Measurements from ENCODE around the gene P4HTM.

Gene P4HTM

DNA sequence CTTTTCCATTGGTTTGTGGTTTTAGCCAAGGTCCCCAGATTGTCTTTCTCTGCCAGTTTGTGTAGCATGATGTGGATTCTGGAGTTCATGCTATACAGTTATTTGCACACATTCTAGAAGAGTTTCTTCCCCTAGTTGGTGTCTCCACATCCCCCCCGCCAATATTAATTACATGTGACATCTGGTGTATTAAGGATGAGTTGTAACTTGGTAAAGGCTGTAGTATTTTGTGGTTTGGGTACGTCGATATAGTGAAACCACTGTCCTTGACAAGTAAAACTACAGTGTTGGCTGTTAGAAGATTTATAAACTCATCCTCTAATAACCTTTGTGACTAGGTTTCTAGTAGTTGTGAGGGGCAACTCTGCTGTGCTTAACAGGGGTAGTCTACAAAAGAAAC lies 23.7 kb upstream of the P4HTM start:
- Histone ChIP-seq H3K9me3 (ENCODE audit: insufficient read depth, low read depth, low read length) (no peaks in the 10 kb centered on the region), H3K79me2 (ENCODE audit: insufficient read depth, low read length) (no peaks in the 10 kb centered on the region), H3F3A (ENCODE audit: low read depth) (no peaks in the 10 kb centered on the region), H3K4me3 (ENCODE audit: low read length, poor library complexity, severe bottlenecking) (no peak overlapping the region), H3K27me3 (ENCODE audit: insufficient read depth, low read length, poor library complexity, severe bottlenecking) (no peaks in the 10 kb centered on the region), H4K20me1 (ENCODE audit: insufficient read depth, low read length, poor library complexity, severe bottlenecking) (no peaks in the 10 kb centered on the region), H3K36me3 (ENCODE audit: insufficient read depth, low read length) (peaks cover 68% of the 10 kb centered on the region; the same call in 1 of the 2 replicates), H2AFZ (ENCODE audit: low read length) (no peak overlapping the region), H3K9ac (ENCODE audit: low read depth, low read length, poor library complexity, severe bottlenecking) (no peak overlapping the region), H3K9me2 (replicated peaks; ENCODE audit: low read depth, low read length) (no peaks in the 10 kb centered on the region), H3K4me2 (ENCODE audit: low read depth, low read length, poor library complexity, severe bottlenecking) (no peak overlapping the region), H3K4me1 (ENCODE audit: insufficient read depth, low read length, poor library complexity, severe bottlenecking) (no peaks in the 10 kb centered on the region)
- TF ChIP-seq, protein P1, sequence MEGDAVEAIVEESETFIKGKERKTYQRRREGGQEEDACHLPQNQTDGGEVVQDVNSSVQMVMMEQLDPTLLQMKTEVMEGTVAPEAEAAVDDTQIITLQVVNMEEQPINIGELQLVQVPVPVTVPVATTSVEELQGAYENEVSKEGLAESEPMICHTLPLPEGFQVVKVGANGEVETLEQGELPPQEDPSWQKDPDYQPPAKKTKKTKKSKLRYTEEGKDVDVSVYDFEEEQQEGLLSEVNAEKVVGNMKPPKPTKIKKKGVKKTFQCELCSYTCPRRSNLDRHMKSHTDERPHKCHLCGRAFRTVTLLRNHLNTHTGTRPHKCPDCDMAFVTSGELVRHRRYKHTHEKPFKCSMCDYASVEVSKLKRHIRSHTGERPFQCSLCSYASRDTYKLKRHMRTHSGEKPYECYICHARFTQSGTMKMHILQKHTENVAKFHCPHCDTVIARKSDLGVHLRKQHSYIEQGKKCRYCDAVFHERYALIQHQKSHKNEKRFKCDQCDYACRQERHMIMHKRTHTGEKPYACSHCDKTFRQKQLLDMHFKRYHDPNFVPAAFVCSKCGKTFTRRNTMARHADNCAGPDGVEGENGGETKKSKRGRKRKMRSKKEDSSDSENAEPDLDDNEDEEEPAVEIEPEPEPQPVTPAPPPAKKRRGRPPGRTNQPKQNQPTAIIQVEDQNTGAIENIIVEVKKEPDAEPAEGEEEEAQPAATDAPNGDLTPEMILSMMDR (conservative IDR thresholded peaks at IDR 0.05; ENCODE audit: low read length), result no peak
- TF ChIP-seq EZH2phosphoT487 (IDR thresholded peaks at IDR 0.05; ENCODE audit: borderline replicate concordance), result no peak

GRCh38 chr3:48966876-48967361 lies 23.1 kb upstream of the P4HTM start:
- no peaks in the 10 kb centered on the region for H3K9me2 ChIP-seq (replicated peaks; ENCODE audit: low read depth, low read length)
- H3K4me1 ChIP-seq (ENCODE audit: insufficient read depth, low read length, poor library complexity, severe bottlenecking), result no peaks in the 10 kb centered on the region
- no peaks in the 10 kb centered on the region for H3K79me2 ChIP-seq (ENCODE audit: insufficient read depth, low read length)
- no peak overlapping the region for H3K4me3 ChIP-seq (ENCODE audit: low read length, poor library complexity, severe bottlenecking)
- no peak overlapping the region for H2AFZ ChIP-seq (ENCODE audit: low read length)
- no peaks in the 10 kb centered on the region for H3F3A ChIP-seq (ENCODE audit: low read depth)
- H3K36me3 ChIP-seq (ENCODE audit: insufficient read depth, low read length), result peaks cover 74% of the 10 kb centered on the region; the same call in 1 of the 2 replicates
- no peaks in the 10 kb centered on the region for H3K27me3 ChIP-seq (ENCODE audit: insufficient read depth, low read length, poor library complexity, severe bottlenecking)
- H3K9me3 ChIP-seq (ENCODE audit: insufficient read depth, low read depth, low read length), result no peaks in the 10 kb centered on the region
- no peaks in the 10 kb centered on the region for H4K20me1 ChIP-seq (ENCODE audit: insufficient read depth, low read length, poor library complexity, severe bottlenecking)
- no peak for TF ChIP-seq EZH2phosphoT487 (IDR thresholded peaks at IDR 0.05; ENCODE audit: borderline replicate concordance)
- TF ChIP-seq, protein P1 (conservative IDR thresholded peaks at IDR 0.05; ENCODE audit: low read length), result no peak
- no peak overlapping the region for H3K4me2 ChIP-seq (ENCODE audit: low read depth, low read length, poor library complexity, severe bottlenecking)
- H3K9ac ChIP-seq (ENCODE audit: low read depth, low read length, poor library complexity, severe bottlenecking), result no peak overlapping the region

- Histone ChIP-seq H3K4me2 (ENCODE audit: low read depth, low read length, poor library complexity, severe bottlenecking) (no peak overlapping the region), H2AFZ (ENCODE audit: low read length) (no peak overlapping the region), H3K9me2 (replicated peaks; ENCODE audit: low read depth, low read length) (no peaks in the 10 kb centered on the region), H3F3A (ENCODE audit: low read depth) (no peaks in the 10 kb centered on the region), H3K4me3 (ENCODE audit: low read length, poor library complexity, severe bottlenecking) (no peak overlapping the region), H3K27me3 (ENCODE audit: insufficient read depth, low read length, poor library complexity, severe bottlenecking) (no peaks in the 10 kb centered on the region), H3K79me2 (ENCODE audit: insufficient read depth, low read length) (no peaks in the 10 kb centered on the region), H3K9ac (ENCODE audit: low read depth, low read length, poor library complexity, severe bottlenecking) (no peak overlapping the region), H4K20me1 (ENCODE audit: insufficient read depth, low read length, poor library complexity, severe bottlenecking) (no peaks in the 10 kb centered on the region), H3K9me3 (ENCODE audit: insufficient read depth, low read depth, low read length) (no peaks in the 10 kb centered on the region), H3K4me1 (ENCODE audit: insufficient read depth, low read length, poor library complexity, severe bottlenecking) (no peaks in the 10 kb centered on the region), H3K36me3 (ENCODE audit: insufficient read depth, low read length) (peaks cover 85% of the 10 kb centered on the region; the same call in 1 of the 2 replicates)
- TF ChIP-seq EZH2phosphoT487 (IDR thresholded peaks at IDR 0.05; ENCODE audit: borderline replicate concordance), result no peak
- TF ChIP-seq, protein P1 (conservative IDR thresholded peaks at IDR 0.05; ENCODE audit: low read length), result no peak
Measured at GRCh38 chr3:48970586-48970985, 19.5 kb upstream of the P4HTM start.
